GM12878 (cell line): ENCODE data around the gene VPS26B. TPM values are rescaled to one million over a fixed set of nuclear protein-coding genes. Genes with fewer than 3 reads are reported as not detected.

Source experiments
- ATAC-seq: fragments of 200-7000 bp; cut with Tn5 transposase; 3 replicates; pipeline ENCODE4 v1.9.1; 2020; ENCODE audit warnings: mild to moderate bottlenecking, moderate library complexity
- BruUV-seq: library from RNA; stranded (reverse); fragments of 400-500 nt; replicated peaks from 2 replicates; lab custom pipeline; 2021; lab: Mats Ljungman, UMichigan
- CTCF ChIA-PET: fragments of 300-600 bp; sonication (Branson Sonifier 250); formaldehyde crosslinking; extraction: SDS; loops from one replicate; lab custom pipeline; 2021; ENCODE audit warnings: inconsistent platforms; lab: Yijun Ruan, JAX
- POLR2A ChIA-PET: fragments of 350-600 bp; formaldehyde crosslinking; extraction: SDS; loops from one replicate; lab custom pipeline; 2021; ENCODE audit warnings: inconsistent platforms; lab: Charles Lee
- RAD21 ChIA-PET: fragments of 300-600 bp; sonication (Branson Sonifier 250); formaldehyde crosslinking; loops from one replicate; lab custom pipeline; 2023; ENCODE audit warnings: antibody characterized with exemption; ENCODE audit not compliant: unreplicated experiment; lab: Charles Lee
- SMC1A ChIA-PET: fragments of 300-600 bp; sonication (Branson Sonifier 250); formaldehyde crosslinking; loops from one replicate; lab custom pipeline; 2023; ENCODE audit not compliant: unreplicated experiment, uncharacterized antibody; lab: Charles Lee
- DNase-seq: peaks from one replicate; pipeline ENCODE4 v3.0.0-alpha.2; 2011; ENCODE audit warnings: low read depth, low spot score
- FAIRE-seq: peaks from 3 replicates; lab custom pipeline; 2011; peaks lifted over from hg19 to GRCh38; lab: Jason Lieb, UNC
- H2AFZ ChIP-seq: 2 replicates; pipeline ENCODE4 v1.6.0; 2011; ENCODE audit warnings: low read depth, low read length, control low read depth; ENCODE audit not compliant: control insufficient read depth
- H3K27ac ChIP-seq: 2 replicates; pipeline ENCODE4 v1.5.1; 2011; ENCODE audit warnings: control low read depth; ENCODE audit not compliant: control insufficient read depth, insufficient read depth
- H3K27me3 ChIP-seq, 2 experiments: replicated peaks in 1 of 2; 2 replicates each; pipeline versions ENCODE4 v1.6.0 to v1.6.1; 2011; ENCODE audit warnings: low read length in 1 of 2; ENCODE audit not compliant: control insufficient read depth in 2 of 2, insufficient read depth in 2 of 2
- H3K36me3 ChIP-seq, 2 experiments: 2 replicates each; pipeline ENCODE4 v1.5.1; 2011; ENCODE audit warnings: low read length in 1 of 2; ENCODE audit not compliant: control insufficient read depth in 2 of 2, insufficient read depth in 2 of 2
- H3K4me1 ChIP-seq: 2 replicates; pipeline ENCODE4 v1.6.1; 2011; ENCODE audit warnings: mild to moderate bottlenecking, low read length, moderate library complexity, mixed read lengths; ENCODE audit not compliant: control insufficient read depth, insufficient read depth
- H3K4me2 ChIP-seq: 2 replicates; pipeline ENCODE4 v1.6.0; 2011; ENCODE audit warnings: control low read depth; ENCODE audit not compliant: control insufficient read depth, insufficient read depth
- H3K4me3 ChIP-seq: fragments of 200-600 bp; sonication (generic); 2 replicates; pipeline ENCODE4 v1.5.1; 2016
- H3K79me2 ChIP-seq: 2 replicates; pipeline ENCODE4 v1.6.0; 2011; ENCODE audit warnings: low read length; ENCODE audit not compliant: control insufficient read depth, insufficient read depth
- H3K9ac ChIP-seq: 2 replicates; pipeline ENCODE4 v1.8.0; 2011; ENCODE audit warnings: low read length, control low read depth, mixed read lengths; ENCODE audit not compliant: control insufficient read depth, insufficient read depth
- H3K9me3 ChIP-seq: replicated peaks from 3 replicates; pipeline ENCODE4 v1.5.1; 2011; ENCODE audit warnings: mild to moderate bottlenecking, low read length; ENCODE audit not compliant: control insufficient read depth, insufficient read depth
- H4K20me1 ChIP-seq: 2 replicates; pipeline ENCODE4 v1.6.0; 2011; ENCODE audit not compliant: control insufficient read depth, insufficient read depth
- CEBPZ ChIP-seq: fragments of 150-350 bp; IDR thresholded peaks from 2 replicates; pipeline ENCODE4 v1.6.1; 2016; ENCODE audit warnings: low read depth, low read length
- TBL1XR1 ChIP-seq: IDR thresholded peaks from 2 replicates; pipeline ENCODE4 v1.6.1; 2012; ENCODE audit warnings: low read depth, low read length, improper control_type of control experiment
- USF1 ChIP-seq: IDR thresholded peaks from 2 replicates; pipeline ENCODE4 v1.6.1; 2011; ENCODE audit warnings: borderline replicate concordance, low read depth, mild to moderate bottlenecking, moderate library complexity, mixed read lengths, low read length; ENCODE audit not compliant: insufficient read depth; ENCODE audit errors: extremely low read length
- WGBS: methylation state at CpG from one replicate; pipeline ENCODE4 v1.1.6; 2016; ENCODE audit warnings: low lambda C conversion rate; ENCODE audit not compliant: insufficient replicate concordance, insufficient coverage; ENCODE audit errors: missing lambda C conversion rate; 5-methylcytosine and 5-hydroxymethylcytosine counted together
- in situ Hi-C: fragments of 300-500 bp; cut with MboI; formaldehyde crosslinking; loops from 9 replicates; pipeline ENCODE4 v1.14.3; 2018; ENCODE audit warnings: mixed read lengths
- intact Hi-C: fragments of 100-400 bp; cut with micrococcal nuclease; formaldehyde crosslinking; loops from one replicate; pipeline ENCODE4 v1.14.2; 2022; ENCODE audit not compliant: unreplicated experiment
- polyA plus RNA-seq, 11 experiments: library from polyadenylated mRNA; depleted of rRNA in 4 of 11; unstranded in 6 of 11; stranded (reverse) in 5 of 11; fragments of >200 nt; fragmentation: Nextera tagmentation in 4 of 11; fragmentation: Illumina TruSeq in 1 of 11; extraction: Ambion mirVana in 4 of 11; extraction: Trizol in 1 of 11; gene quantifications; 1 replicate in 1 of 11; 2 replicates in 10 of 11; pipeline versions ENCODE4 v1.2.1 to v1.2.3, GENCODE V29; 2011 to 2016; ENCODE audit warnings: inconsistent platforms in 2 of 11, missing spikeins in 2 of 11, low read depth in 1 of 11
- total RNA-seq, 4 experiments: library from RNA; depleted of rRNA in 3 of 4; stranded (reverse); fragments of >200 nt in 3 of 4; fragmentation: Illumina TruSeq in 1 of 4; extraction: Trizol in 1 of 4; gene quantifications; 2 replicates each; pipeline versions ENCODE4 v1.2.1 to v1.2.3, GENCODE V29; 2013 to 2021

VPS26B gene
- total and polyA plus RNA-seq, 10 of the 15 experiments (the other 5 are each of a cell fraction or from before 2014, with no cell fraction given) = 1.6 to 26.9 (median 13.3) TPM

GRCh38 chr11:134260983-134261382 lies 36.5 kb downstream of the VPS26B start:
- Histone ChIP-seq H3K27me3 (no peaks in the 10 kb centered on the region), H4K20me1 (no peaks in the 10 kb centered on the region), H3K36me3 (peaks cover 0 to 3% of the 10 kb centered on the region in 2 experiments; a peak in 1 of 4 replicates), H3K9ac (no peak overlapping the region), H3K4me2 (no peak overlapping the region), H3K9me3 (no peaks in the 10 kb centered on the region), H3K4me1 (peaks cover 3% of the 10 kb centered on the region), H3K27ac (no peak overlapping the region), H3K79me2 (no peaks in the 10 kb centered on the region), H2AFZ (no peak overlapping the region), H3K4me3 (no peak overlapping the region)
- CTCF ChIA-PET = interaction anchor here (0.9 to 3.5 kb wide), 5 partner anchors 10 to 74 kb away, joined by 3 to 15 read pairs (median 4); no protein-coding TSS in a partner anchor
- POLR2A ChIA-PET = interaction anchor here (1.0 kb wide), 1 partner anchor 12 kb away, joined by 3 read pairs; no protein-coding TSS in a partner anchor
- DNase-seq (no peak), ATAC-seq (no peak), FAIRE-seq (no peak)
- 96% methylated on average over 16 of the region's 16 CpGs for WGBS
- no TSS peak for BruUV-seq
- intact Hi-C loops = no loop called here
- RAD21 ChIA-PET = no interaction called here
- SMC1A ChIA-PET = interaction anchor here (2.0 kb wide), 1 partner anchor 32 kb away, joined by 5 read pairs; no protein-coding TSS in a partner anchor
- in situ Hi-C loops = no loop called here
- no peak for TF ChIP-seq USF1
- no peak for TF ChIP-seq TBL1XR1
- TF ChIP-seq CEBPZ = no peak
